Retinal pigment epithelial cell (primary cell): Measurements from ENCODE around the gene HS6ST3.

Experiments used
- DNase-seq: peaks from one replicate; pipeline ENCODE4 v3.0.0-alpha.2; 2010; ENCODE audit warnings: low read depth
- H3K4me3 ChIP-seq: 2 replicates; pipeline ENCODE4 v1.5.1; 2011; ENCODE audit warnings: mild to moderate bottlenecking, low read length, control low read depth, moderate library complexity
- CTCF ChIP-seq: conservative IDR thresholded peaks from 2 replicates; pipeline ENCODE4 v1.5.1; 2011; ENCODE audit warnings: low read depth, low read length, control low read depth, inconsistent platforms

The HS6ST3 gene

DNA sequence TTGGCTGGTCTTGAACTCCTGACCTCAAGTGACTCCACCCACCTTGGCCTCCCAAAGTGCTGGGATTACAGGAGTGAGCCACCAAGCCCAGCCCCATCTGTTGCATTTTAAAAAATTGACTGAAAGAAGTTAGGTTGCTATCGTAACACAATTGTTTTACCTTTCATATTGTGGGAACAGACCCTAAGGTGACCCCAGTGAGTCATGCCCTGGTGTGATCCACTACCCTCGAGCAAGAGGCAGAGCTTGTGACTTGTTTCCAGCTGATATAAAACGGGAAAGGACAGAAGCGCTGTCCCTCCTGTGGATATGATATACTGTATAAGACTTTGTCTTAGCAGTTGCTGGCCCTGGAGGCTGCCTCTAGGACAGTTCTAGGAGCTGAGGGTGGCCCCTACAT, 308.6 kb downstream of the HS6ST3 start:
- H3K4me3 ChIP-seq, result no peak overlapping the region
- DNase-seq, result peak; percentile 2
- no peak for TF ChIP-seq CTCF

DNA sequence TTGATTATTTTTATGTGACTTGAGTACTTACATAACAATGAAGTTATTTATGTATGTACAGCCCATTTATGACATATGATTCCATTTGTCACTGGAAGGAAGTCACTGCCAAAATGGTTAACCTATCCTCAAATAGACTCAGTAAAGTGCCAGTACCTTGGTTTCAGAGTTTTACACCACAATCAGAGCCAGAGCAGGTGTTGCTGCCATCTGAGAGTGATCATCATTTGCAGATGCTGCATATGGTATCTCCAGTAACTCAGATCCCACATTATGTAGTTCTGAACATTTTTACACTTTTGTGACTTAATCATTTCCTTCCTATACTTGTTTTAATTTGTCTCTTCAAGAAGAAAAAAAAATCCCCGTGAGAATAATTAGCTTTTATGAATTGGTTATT, 313.3 kb downstream of the HS6ST3 start:
- no peak overlapping the region for H3K4me3 ChIP-seq
- no peak for DNase-seq
- TF ChIP-seq CTCF, result no peak

DNA sequence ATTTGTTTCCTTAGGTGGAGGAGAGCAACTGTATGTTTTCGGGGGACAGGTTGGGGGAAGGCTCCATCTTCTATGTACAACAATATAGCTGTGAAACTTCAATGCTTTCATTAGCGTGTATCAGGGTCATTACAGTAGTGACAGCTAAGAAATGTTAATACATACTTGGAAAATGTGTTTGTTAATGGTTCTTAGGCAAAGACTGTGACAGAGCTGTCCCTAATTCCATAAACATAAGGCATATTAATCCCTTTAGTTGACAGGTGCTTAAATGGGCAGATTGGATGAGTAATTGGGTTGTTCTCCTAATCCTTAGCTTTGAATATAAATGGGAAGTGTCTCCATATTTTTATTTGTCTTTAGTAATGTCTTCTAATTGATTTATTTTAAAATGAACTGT, 313.7 kb downstream of the HS6ST3 start:
- no peak for TF ChIP-seq CTCF
- no peak overlapping the region for H3K4me3 ChIP-seq
- DNase-seq, result peak; percentile 8

GRCh38 chr13:96415831-96416385, 326.0 kb downstream of the HS6ST3 start:
- H3K4me3 ChIP-seq, result no peak overlapping the region
- TF ChIP-seq CTCF, result no peak
- DNase-seq, result no peak

GRCh38 chr13:96417939-96418685, 328.2 kb downstream of the HS6ST3 start:
- H3K4me3 ChIP-seq, result no peak overlapping the region
- no peak for DNase-seq
- TF ChIP-seq CTCF, result no peak

- no peak for DNase-seq
- TF ChIP-seq CTCF, result no peak
These were observed 331.4 kb downstream of the HS6ST3 start for GRCh38 chr13:96421314-96421713.

DNA sequence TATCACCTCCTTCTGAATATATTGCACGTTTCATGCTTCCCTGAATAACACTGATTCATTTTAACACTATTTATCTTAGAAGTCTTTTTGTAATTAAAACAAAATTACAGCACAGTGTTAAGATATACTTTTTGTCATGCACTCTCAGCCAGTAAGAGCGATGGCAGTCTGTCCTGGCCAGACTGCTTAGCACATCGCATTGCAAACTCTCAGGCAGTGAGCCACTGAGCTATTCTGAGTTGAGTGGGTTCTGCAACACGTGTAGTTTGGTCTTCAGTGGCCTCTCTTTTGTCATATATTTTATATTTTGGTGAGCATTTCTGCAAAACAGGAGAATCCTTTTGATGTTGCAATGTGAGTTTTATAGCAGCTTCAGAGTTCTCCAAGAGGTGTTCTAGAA, 332.1 kb downstream of the HS6ST3 start:
- no peak for TF ChIP-seq CTCF
- no peak overlapping the region for H3K4me3 ChIP-seq
- no peak for DNase-seq

More at GRCh38 chr13:96421314-96421713, 331.4 kb downstream of the HS6ST3 start:
- H3K4me3 ChIP-seq, result no peak overlapping the region
